ENCODE data around the gene CCIN.

CCIN gene

DNA sequence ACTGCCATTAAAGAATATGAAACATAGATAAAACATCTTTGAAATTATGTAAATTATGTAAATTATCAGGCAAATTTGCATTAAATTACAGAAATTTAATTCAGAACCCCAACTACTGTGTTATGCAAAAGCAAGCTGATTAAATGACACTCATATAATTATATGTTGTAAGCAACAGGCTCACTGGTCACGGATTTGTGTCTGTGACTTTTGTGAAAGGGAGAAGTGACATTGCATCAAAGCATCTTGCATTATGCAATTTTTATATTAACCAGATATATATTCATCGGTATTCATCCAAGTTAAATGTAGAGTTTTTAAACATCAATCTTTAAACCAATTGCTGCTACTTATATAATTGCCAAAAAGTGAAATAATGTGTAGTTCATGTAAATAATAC, 45.7 kb upstream of the CCIN start:
- Histone ChIP-seq H2AFZ (ENCODE audit: low read length) (no peak overlapping the region), H3K36me3 (replicated peaks in 1 of 2; ENCODE audit: control insufficient read depth in 2 of 2, insufficient read depth in 2 of 2, low read length in 2 of 2) (peaks cover 9 to 49% of the 10 kb centered on the region in 2 donors), H2BK5ac (ENCODE audit: low read length) (no peak overlapping the region), H3K4ac (ENCODE audit: low read length) (no peak overlapping the region), H3K4me1 (ENCODE audit: control insufficient read depth in 2 of 2, insufficient read depth in 1 of 2, low read depth in 1 of 2, low read length in 2 of 2) (no peaks in the 10 kb centered on the region), H3K14ac (ENCODE audit: low read length) (no peak overlapping the region), H3K4me2 (ENCODE audit: insufficient read depth, low read length, poor library complexity, severe bottlenecking) (no peak overlapping the region), H3K9ac (ENCODE audit: low read depth, low read length, poor library complexity) (no peak overlapping the region), H2BK12ac (ENCODE audit: low read length) (no peak overlapping the region), H3K4me3 (ENCODE audit: low read length in 2 of 2) (no peak overlapping the region), H3K18ac (ENCODE audit: low read length) (no peak overlapping the region), H3K27ac (replicated peaks; ENCODE audit: low read length) (no peak overlapping the region), H3K9me3 (replicated peaks in 1 of 2; ENCODE audit: control insufficient read depth in 2 of 2, insufficient read depth in 1 of 2, low read depth in 1 of 2, low read length in 2 of 2) (no peaks in the 10 kb centered on the region), H3K79me1 (ENCODE audit: low read depth, low read length) (no peaks in the 10 kb centered on the region), H2BK120ac (ENCODE audit: low read depth, low read length) (no peak overlapping the region), H3K23ac (ENCODE audit: low read depth, low read length, poor library complexity) (no peak overlapping the region), H2BK15ac (ENCODE audit: low read length) (no peak overlapping the region), H2AK5ac (ENCODE audit: low read depth, low read length) (no peak overlapping the region), H4K8ac (ENCODE audit: low read depth, low read length) (no peak overlapping the region), H3K27me3 (ENCODE audit: control insufficient read depth in 3 of 3, insufficient read depth in 3 of 3, low read depth in 1 of 3, low read length in 3 of 3) (no peaks in the 10 kb centered on the region), H4K91ac (ENCODE audit: low read depth, low read length, poor library complexity) (no peak overlapping the region)
- DNase-seq (ENCODE audit: low spot score) = no peak
- WGBS, 2 donors (ENCODE audit: extremely low coverage in 2 of 2, insufficient read length in 2 of 2, insufficient replicate concordance in 1 of 2) = no CpG with 5 or more reads among the region's 2 CpGs

DNA sequence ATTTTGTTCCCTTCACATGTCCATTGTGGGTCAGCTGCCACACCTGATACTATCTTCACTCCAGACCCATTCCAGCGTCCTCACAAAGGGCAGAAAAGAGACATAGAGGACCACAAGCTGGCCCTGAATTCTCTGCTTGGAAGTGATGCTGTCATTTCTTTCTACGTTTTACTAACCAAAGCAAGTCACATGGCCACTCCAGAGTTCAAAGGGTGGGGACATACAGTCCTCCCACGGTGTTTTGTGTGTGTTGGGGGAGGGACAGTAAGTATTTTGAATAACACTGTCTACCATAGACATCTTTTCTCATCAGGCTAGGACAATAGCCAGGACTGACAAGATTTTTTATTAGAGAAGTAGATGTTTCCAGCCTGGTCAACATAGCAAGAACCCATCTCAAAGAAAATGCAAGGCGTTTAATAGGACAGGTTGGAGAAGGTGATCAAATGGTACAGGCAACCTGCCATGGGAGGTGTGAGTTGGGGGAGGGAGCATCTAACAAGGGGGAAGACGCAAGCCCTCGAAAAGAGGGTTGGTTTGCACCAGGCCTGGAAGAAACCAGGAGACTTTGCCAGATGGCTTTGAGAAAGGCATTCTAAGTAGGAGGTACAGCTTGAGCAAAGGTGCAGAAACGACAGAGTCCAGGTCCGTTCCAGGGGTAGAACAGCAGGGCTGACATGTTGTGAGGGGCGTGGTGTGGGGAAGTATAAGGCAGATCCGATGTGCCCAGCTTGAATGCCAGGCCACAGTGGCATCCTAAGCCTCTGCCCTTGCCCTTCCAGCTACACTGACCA, 43.9 kb upstream of the CCIN start:
- Histone ChIP-seq H2BK120ac (ENCODE audit: low read depth, low read length) (no peak overlapping the region), H3K4me3 (ENCODE audit: low read length in 2 of 2) (peak overlapping the region in 1 of 2 donors; percentile 55), H3K23ac (ENCODE audit: low read depth, low read length, poor library complexity) (no peak overlapping the region), H3K36me3 (replicated peaks in 1 of 2; ENCODE audit: control insufficient read depth in 2 of 2, insufficient read depth in 2 of 2, low read length in 2 of 2) (peaks cover 9 to 37% of the 10 kb centered on the region in 2 donors), H2AK5ac (ENCODE audit: low read depth, low read length) (no peak overlapping the region), H2BK5ac (ENCODE audit: low read length) (no peak overlapping the region), H2AFZ (ENCODE audit: low read length) (no peak overlapping the region), H3K9ac (ENCODE audit: low read depth, low read length, poor library complexity) (no peak overlapping the region), H2BK12ac (ENCODE audit: low read length) (no peak overlapping the region), H3K4me2 (ENCODE audit: insufficient read depth, low read length, poor library complexity, severe bottlenecking) (no peak overlapping the region), H3K4ac (ENCODE audit: low read length) (no peak overlapping the region), H3K9me3 (replicated peaks in 1 of 2; ENCODE audit: control insufficient read depth in 2 of 2, insufficient read depth in 1 of 2, low read depth in 1 of 2, low read length in 2 of 2) (no peaks in the 10 kb centered on the region), H4K8ac (ENCODE audit: low read depth, low read length) (no peak overlapping the region), H3K4me1 (ENCODE audit: control insufficient read depth in 2 of 2, insufficient read depth in 1 of 2, low read depth in 1 of 2, low read length in 2 of 2) (no peaks in the 10 kb centered on the region), H3K18ac (ENCODE audit: low read length) (no peak overlapping the region), H3K27me3 (ENCODE audit: control insufficient read depth in 3 of 3, insufficient read depth in 3 of 3, low read depth in 1 of 3, low read length in 3 of 3) (no peaks in the 10 kb centered on the region), H3K79me1 (ENCODE audit: low read depth, low read length) (no peaks in the 10 kb centered on the region), H4K91ac (ENCODE audit: low read depth, low read length, poor library complexity) (no peak overlapping the region), H2BK15ac (ENCODE audit: low read length) (no peak overlapping the region), H3K27ac (replicated peaks; ENCODE audit: low read length) (no peak overlapping the region), H3K14ac (ENCODE audit: low read length) (no peak overlapping the region)
- no CpG with 5 or more reads among the region's 10 CpGs for WGBS, 2 donors (ENCODE audit: extremely low coverage in 2 of 2, insufficient read length in 2 of 2, insufficient replicate concordance in 1 of 2)
- DNase-seq (ENCODE audit: low spot score) = no peak

- no peak overlapping the region for H3K14ac ChIP-seq (ENCODE audit: low read length)
- H2BK5ac ChIP-seq (ENCODE audit: low read length) = peak overlapping the region; percentile 30
- no peak overlapping the region for H4K91ac ChIP-seq (ENCODE audit: low read depth, low read length, poor library complexity)
- H2AK5ac ChIP-seq (ENCODE audit: low read depth, low read length) = no peak overlapping the region
- H3K9ac ChIP-seq (ENCODE audit: low read depth, low read length, poor library complexity) = no peak overlapping the region
- no peaks in the 10 kb centered on the region for H3K27me3 ChIP-seq (ENCODE audit: control insufficient read depth in 3 of 3, insufficient read depth in 3 of 3, low read depth in 1 of 3, low read length in 3 of 3)
- H3K18ac ChIP-seq (ENCODE audit: low read length) = peak overlapping the region; percentile 21
- H3K9me3 ChIP-seq (replicated peaks in 1 of 2; ENCODE audit: control insufficient read depth in 2 of 2, insufficient read depth in 1 of 2, low read depth in 1 of 2, low read length in 2 of 2) = no peaks in the 10 kb centered on the region
- H2BK12ac ChIP-seq (ENCODE audit: low read length) = no peak overlapping the region
- no peak overlapping the region for H3K4me2 ChIP-seq (ENCODE audit: insufficient read depth, low read length, poor library complexity, severe bottlenecking)
- H3K23ac ChIP-seq (ENCODE audit: low read depth, low read length, poor library complexity) = no peak overlapping the region
- no peak overlapping the region for H2BK120ac ChIP-seq (ENCODE audit: low read depth, low read length)
- H3K4me1 ChIP-seq (ENCODE audit: control insufficient read depth in 2 of 2, insufficient read depth in 1 of 2, low read depth in 1 of 2, low read length in 2 of 2) = no peaks in the 10 kb centered on the region
- WGBS, 2 donors (ENCODE audit: extremely low coverage in 2 of 2, insufficient read length in 2 of 2, insufficient replicate concordance in 1 of 2) = no CpG with 5 or more reads among the region's 7 CpGs
- H2BK15ac ChIP-seq (ENCODE audit: low read length) = no peak overlapping the region
- no peak overlapping the region for H3K4me3 ChIP-seq (ENCODE audit: low read length in 2 of 2)
- H3K79me1 ChIP-seq (ENCODE audit: low read depth, low read length) = no peaks in the 10 kb centered on the region
- no peak overlapping the region for H3K27ac ChIP-seq (replicated peaks; ENCODE audit: low read length)
- no peak overlapping the region for H3K4ac ChIP-seq (ENCODE audit: low read length)
- H4K8ac ChIP-seq (ENCODE audit: low read depth, low read length) = no peak overlapping the region
- no peak overlapping the region for H2AFZ ChIP-seq (ENCODE audit: low read length)
- peaks cover 9 to 29% of the 10 kb centered on the region in 2 donors for H3K36me3 ChIP-seq (replicated peaks in 1 of 2; ENCODE audit: control insufficient read depth in 2 of 2, insufficient read depth in 2 of 2, low read length in 2 of 2)
- DNase-seq (ENCODE audit: low spot score) = no peak
These were observed 43.0 kb upstream of the CCIN start for GRCh38 chr9:36126016-36126730.

GRCh38 chr9:36127652-36128244, 41.4 kb upstream of the CCIN start:
- Histone ChIP-seq H3K79me1 (ENCODE audit: low read depth, low read length) (no peaks in the 10 kb centered on the region), H2BK120ac (ENCODE audit: low read depth, low read length) (no peak overlapping the region), H2BK5ac (ENCODE audit: low read length) (no peak overlapping the region), H2AFZ (ENCODE audit: low read length) (no peak overlapping the region), H3K4ac (ENCODE audit: low read length) (no peak overlapping the region), H3K4me1 (ENCODE audit: control insufficient read depth in 2 of 2, insufficient read depth in 1 of 2, low read depth in 1 of 2, low read length in 2 of 2) (no peaks in the 10 kb centered on the region), H3K9me3 (replicated peaks in 1 of 2; ENCODE audit: control insufficient read depth in 2 of 2, insufficient read depth in 1 of 2, low read depth in 1 of 2, low read length in 2 of 2) (no peaks in the 10 kb centered on the region), H3K18ac (ENCODE audit: low read length) (no peak overlapping the region), H4K91ac (ENCODE audit: low read depth, low read length, poor library complexity) (no peak overlapping the region), H3K27ac (replicated peaks; ENCODE audit: low read length) (no peak overlapping the region), H2AK5ac (ENCODE audit: low read depth, low read length) (no peak overlapping the region), H3K23ac (ENCODE audit: low read depth, low read length, poor library complexity) (no peak overlapping the region), H3K36me3 (replicated peaks in 1 of 2; ENCODE audit: control insufficient read depth in 2 of 2, insufficient read depth in 2 of 2, low read length in 2 of 2) (peaks cover 1 to 13% of the 10 kb centered on the region in 2 donors), H4K8ac (ENCODE audit: low read depth, low read length) (no peak overlapping the region), H3K4me2 (ENCODE audit: insufficient read depth, low read length, poor library complexity, severe bottlenecking) (no peak overlapping the region), H3K9ac (ENCODE audit: low read depth, low read length, poor library complexity) (no peak overlapping the region), H2BK15ac (ENCODE audit: low read length) (no peak overlapping the region), H3K27me3 (ENCODE audit: control insufficient read depth in 3 of 3, insufficient read depth in 3 of 3, low read depth in 1 of 3, low read length in 3 of 3) (peaks cover 0 to 6% (median 0%) of the 10 kb centered on the region in 3 experiments), H2BK12ac (ENCODE audit: low read length) (no peak overlapping the region), H3K14ac (ENCODE audit: low read length) (no peak overlapping the region), H3K4me3 (ENCODE audit: low read length in 2 of 2) (no peak overlapping the region)
- WGBS, 2 donors (ENCODE audit: extremely low coverage in 2 of 2, insufficient read length in 2 of 2, insufficient replicate concordance in 1 of 2) = no CpG with 5 or more reads among the region's 5 CpGs
- DNase-seq (ENCODE audit: low spot score) = no peak
